Stimulated activated naive CD4-positive, alpha-beta T cell (primary cell): ENCODE results near the gene HS6ST1.
"Not testable (repeated sequence)": the region's sequence is repeated elsewhere in the genome, so short reads cannot be mapped to it uniquely, and the experiment has no call there.

Source experiments
- DNase-seq, 6 experiments: peaks; one replicate each; lab custom pipeline; 2025; lab: John Stamatoyannopoulos, UW

HS6ST1 gene

DNA sequence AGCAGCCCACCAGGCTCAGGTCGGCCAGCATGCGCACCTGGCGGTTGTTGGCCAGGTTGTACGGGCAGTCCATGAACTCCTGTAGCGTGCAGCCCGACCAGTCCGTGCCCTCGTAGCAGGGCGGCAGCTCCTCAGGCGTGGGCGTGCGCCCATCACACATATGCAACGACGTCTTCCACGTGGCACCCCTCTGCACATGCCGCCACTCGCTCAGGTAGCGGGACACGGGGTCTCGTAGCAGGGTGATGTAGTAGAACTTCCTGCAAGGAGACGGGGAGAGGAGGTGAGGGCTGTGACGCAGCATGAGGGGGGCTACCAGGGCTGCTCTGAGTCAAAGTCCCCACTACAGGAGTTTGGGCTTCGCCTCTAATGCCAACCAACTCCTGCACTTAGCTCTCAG lies 50.1 kb downstream of the HS6ST1 start:
- not testable (repeated sequence) for DNase-seq

DNA sequence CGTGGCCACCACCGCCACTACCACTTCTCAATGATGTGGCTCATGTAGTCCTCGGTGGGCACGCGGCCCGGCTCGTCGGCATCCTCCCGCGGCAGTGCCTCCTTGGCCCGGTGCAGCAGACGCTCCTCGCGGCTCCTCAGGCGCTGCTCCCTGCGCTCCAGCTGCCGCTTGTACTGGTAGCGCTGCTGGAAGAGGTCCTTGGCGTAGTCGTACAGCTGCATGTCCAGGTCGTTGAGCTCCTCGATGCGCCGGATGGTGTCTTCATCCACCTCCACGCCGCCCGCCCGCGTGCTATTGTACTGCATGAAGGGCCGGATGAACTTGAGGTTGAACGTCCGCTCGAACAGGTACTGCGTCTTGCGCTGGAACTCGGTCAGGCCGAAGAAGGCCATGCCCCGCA lies 50.5 kb downstream of the HS6ST1 start:
- DNase-seq: not testable (repeated sequence)

DNA sequence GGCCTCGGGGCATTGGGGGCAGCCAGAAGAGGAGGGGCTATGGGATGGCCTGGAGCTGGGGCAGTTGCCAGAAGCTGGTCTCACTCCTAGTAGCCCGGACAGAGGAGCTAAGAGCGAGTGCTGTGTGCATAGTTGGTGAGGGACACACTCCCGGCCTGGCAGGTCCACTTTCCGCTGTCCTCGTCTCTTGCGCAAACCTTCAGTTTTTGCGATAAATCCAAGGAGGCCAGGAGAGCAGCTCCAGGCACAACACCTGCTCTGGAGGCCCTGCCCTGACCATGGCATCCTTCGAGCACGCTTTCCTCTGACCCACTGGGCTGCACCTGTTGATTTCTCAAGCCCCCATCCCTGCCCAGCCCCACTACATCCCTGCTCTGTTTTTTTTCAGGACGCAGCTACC lies 51.0 kb downstream of the HS6ST1 start:
- not testable (repeated sequence) for DNase-seq

DNA sequence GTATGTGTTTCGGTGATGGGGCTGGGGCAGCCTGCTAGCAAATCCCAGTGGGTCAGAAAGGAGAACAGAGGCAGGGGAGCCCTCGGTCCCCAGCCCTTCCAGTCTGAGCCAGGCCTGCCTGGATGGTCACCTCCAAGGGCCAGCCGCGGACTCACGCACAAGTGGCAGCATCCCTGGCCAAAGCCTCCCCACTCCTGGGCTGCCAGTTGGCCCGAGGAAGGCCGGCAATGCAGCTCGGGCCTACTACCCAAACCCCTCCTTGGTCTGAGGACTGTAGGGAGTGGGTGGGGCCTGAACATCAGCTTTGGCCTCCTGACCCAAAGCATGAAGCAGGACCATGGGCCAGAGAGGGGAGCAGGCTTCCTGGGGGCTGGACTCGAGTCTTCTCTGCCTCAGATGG lies 51.5 kb downstream of the HS6ST1 start:
- DNase-seq: not testable (repeated sequence)

DNA sequence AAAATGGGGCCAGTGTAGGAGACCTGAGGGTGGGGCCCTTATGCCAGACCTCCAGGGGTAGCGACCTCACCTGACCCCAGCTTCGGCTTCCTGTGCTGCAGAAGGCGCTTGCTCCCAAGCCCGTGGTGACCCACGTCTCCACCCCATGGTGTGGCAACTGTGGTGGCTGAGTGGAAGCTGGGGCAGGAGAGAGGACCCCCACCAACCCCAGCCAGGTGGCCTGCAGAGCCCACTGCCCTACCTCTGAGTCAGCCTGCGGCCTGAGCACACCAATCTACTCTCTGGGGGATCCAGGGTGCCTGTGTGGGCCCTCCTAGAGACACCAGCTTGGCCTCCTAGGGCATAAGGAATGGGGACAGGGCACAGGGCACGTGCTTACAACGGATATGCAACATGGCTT lies 52.2 kb downstream of the HS6ST1 start:
- not testable (repeated sequence) for DNase-seq

DNA sequence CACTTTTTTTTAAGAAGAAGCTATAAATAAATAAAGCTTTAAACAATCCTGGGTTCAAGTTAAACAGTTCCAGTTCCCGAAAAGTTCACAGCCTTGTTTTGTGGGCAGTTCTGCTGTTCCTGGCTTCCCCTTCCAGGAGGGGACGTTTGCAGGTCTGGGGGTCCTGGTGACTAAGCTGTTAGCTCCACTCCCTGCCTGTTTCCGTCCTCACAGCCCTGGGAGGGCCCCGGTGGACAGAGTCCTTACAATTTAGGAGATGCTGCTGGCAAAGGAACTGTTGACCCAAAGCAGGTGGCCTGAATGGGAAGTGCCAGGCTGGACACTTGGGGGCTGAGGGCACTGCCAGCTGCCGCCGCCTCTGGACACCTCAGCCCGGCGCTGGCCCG lies 53.1 kb downstream of the HS6ST1 start:
- DNase-seq: not testable (repeated sequence)

DNA sequence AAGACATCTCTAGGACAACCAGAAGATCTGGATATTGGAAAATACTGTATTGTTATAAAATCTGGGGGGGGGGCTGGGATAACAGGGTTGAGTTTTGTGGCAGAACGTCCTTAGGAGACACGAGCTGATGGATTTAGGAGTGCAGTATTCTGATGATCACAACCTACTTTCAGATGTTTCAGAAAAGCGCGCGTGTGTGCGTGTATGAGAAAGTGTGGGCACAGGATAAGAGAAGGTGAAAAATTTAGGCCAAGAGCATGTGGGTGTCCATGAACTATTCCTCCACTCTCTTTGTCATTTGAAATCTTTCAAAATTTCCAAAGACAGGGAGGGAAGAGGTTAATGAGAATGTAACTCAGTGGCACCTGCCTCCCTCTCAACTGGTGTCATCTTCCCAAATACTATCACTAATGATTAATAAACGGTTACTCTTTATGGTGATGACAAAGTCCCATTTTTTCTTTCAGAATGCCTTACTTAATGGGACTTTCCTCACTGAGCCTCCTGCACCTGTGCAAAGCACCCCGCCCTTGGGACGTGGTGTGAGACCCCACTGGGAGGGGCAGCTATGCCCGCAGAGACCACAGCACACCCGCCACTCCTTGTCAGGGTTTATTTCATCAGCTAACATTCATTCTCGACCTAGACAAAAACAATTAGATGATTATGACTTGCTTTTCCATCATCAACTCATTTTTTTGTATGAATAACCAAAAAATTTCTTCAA lies 53.6 kb downstream of the HS6ST1 start:
- no peak for DNase-seq

DNA sequence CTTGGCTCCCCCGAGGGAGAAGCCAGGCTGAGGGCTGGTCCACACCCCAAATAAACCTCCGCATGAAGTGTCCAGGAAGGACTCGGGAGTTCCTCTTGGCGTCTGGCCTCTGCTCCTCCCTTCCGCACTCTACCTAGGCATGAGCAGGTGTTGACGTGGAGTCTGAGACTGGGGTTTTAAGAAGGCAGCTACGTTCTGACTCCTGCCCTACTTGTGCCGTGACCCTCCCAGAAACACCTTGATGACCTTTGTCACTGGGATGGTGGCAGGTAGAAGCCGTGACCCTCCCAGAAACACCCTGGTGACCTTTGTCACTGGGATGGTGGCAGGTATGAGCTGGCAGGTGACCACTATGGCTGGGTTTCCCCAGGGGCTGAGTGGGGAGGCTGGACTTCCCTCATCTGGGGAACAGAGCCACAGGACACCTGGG lies 54.8 kb downstream of the HS6ST1 start:
- DNase-seq: no peak

DNA sequence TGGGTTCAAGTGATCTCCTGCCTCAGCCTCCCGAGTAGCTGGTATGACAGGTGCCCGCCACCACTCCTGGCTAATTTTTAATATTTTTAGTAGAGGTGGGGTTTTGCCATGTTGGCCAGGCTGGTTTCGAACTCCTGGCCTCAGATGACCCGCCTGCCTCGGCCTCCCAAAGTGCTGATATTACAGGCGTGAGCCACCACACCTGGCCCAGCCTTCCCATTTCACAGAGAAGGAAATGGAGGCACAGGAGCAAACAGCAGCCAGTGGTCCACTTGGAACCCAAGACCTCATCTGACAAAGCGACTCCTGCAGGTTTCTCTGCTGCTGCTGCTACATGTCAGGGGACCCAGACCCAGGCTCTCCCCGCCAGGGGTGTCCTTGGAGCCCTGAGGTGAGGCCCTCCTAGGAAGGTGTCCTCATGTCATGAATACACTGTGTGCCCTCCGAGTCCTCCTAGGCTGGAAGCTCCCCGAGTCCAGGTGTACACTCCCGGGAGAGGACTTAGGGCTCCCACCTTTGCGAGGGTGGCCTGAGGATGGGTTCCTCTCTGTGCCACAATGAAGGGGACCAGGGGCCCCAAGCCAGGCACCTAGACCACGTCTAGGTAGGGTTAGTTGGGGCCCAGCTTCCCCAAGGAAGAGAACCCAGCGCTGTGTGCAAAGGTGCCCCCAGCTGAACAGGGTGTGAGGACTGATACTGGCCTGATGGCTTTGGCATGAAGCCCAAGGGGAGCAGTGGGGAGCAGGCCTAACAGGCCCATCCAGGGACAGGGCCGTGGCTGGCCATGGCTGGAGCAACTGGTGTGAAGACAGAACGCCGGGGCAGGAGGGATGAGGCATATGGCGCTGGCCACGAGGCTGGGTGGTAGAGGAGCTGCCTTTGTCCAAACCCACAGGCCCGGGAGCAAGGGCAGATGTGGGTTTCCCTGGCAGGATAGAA lies 56.1 kb downstream of the HS6ST1 start:
- DNase-seq: no peak

DNA sequence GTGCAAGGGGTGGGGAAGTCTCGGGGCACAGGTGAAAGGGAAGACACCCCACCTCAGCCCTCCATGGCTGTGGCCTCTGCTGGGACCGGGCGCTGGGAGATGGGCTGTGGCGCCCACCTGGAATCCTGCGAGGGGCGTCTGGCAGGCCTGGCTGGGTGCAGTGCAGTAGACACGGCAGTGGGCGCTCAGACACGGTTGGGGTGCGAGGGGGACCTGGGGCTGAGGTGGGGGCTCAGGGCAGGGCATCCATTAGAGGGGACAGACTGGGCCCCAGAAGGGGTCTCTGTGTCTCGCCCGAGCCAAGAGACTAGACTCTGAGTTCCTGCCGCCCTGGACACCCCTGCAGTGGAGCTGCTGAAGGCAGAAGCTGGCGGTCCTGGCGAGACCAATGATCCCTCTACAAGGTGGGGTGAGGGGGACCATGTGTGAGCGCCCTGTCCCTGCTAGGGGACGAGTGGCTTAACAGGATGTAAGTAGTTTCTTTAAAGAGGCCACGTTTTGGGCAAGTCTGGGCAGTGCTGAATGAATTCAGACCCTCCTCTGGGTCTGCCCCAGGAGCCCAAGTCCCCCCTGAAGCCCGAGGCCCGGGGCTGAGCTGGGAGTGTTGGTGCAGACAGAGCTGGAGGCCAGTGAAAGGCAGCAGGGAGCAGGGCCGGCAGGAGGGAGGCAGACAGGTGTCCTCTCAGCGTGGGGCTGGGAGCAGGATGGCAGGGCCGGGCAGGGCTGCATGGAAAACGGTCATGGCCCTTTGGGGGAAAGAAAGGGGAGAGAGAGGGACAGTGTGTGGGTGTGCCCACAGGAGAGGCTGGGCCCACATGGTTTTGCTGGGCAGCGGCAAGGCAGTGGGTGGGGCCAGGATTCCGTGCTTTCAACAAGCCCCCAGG lies 57.2 kb downstream of the HS6ST1 start:
- no peak for DNase-seq

DNA sequence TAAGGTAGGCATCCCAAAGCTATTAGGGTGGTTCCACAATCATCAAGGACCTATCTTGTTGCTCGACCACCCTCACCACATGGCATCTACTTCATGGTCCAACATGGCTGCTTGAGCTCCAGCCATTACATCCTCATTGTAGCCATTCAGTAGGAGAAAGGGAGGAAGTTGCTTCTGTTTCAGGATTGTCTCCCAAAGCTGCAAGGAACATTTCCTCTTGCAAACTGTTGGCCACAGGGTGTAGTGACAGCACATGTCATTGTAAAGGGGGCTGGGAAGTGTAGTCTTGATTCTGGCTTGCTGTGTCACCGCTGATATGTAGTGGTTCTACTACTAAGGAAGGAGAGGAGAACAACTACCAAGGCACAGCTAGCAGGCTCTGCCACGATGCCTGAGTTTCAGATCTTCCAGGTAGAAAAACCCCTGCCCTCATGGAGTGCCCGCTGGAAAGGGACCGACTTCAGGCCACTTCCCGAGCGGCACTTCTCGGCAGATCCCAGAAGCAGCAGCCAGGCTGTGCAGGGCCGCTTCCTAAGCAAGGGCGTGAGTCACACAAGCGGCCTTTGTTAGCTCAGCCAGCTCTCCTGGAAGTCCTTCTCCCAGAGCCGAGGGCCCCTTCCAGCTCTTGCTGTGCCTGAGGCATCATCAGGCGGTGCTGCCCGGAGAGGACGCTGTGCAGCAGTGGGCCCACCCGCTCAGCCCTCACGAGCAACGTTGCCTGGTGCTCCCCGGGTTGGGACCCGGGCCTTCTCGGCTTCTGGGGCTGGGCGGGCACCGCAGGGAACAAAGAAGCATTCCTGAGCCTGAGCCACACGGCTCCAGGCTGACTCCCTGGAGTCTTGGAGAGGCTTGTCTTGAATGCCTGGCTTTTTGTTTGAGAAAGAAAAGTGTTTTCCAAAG lies 58.2 kb downstream of the HS6ST1 start:
- DNase-seq: no peak

DNA sequence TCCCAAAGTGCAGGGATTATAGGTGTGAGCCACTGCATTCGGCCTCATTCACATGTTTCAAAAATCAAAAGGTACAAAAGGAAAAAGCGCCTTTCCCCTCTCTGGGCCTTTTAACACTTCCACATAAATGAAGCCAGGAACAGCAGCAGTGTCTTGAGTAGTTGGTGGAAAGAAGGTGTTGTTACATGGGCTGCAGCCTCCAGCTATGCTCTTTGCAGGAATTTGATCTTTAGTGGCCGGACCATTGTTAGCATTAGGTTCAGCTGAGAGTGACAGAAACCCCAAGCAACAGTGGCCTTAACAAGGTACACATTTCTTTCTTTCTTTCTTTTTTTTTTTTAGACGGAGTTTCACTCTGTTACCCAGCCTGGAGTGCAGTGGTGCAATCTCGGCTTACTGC lies 59.1 kb downstream of the HS6ST1 start:
- DNase-seq: no peak

DNA sequence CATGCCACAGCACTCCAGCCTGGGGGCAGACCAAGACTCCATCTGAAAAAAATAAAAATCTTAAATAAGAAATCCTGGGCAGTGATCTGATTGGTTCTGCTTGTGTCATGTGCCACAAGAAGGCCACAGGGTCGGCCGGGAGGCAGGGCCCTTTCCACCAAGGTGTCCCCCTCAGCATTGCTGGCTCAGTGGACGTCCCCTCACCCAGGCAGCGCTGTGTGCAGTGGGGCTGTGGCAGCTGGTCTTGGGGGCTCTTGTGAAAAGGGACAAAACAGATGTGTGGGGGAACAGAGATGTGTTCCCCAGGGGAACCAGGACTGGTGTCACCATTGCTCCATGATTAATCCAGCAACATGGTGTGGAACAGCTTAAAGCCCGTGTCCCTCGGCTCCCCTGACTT lies 60.5 kb downstream of the HS6ST1 start:
- no peak for DNase-seq

DNA sequence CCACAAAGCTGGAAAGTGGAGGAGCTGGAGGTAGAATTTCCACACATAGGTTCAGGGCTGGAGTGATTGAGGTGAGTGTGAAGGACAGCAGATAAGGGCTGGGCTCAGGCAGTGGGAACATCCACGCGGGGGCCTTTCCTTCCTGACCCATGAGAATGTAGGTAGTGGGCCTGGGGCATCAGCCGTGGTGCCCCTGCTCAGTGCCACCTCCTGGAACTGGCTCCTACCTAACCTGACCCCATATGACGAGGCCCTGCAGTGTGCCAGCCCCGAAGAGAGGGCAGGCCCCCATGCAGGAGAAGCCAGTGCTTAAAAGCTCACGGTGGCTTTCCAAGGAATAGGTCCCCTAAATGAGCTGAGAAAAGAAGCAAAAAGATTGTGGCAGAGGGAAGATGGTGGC lies 66.2 kb downstream of the HS6ST1 start:
- no peak for DNase-seq

DNA sequence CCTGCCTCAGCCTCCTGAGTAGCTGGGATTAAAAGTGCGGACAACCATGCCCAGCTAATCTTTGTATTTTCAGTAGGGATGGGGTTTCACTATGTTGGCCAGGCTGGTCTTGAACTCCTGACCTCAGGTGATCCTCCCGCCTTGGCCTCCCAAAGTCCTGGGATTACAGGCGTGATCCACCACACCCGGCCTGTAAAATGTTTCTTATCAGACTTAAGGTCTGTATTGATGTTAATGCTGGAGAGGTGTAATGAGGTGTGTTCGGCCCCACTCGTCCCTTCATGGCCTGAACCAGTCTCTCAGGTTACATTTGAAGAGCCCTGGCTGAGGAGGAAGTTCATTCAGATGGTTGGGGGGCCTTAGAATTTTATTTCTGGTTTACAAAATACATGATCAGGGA lies 66.6 kb downstream of the HS6ST1 start:
- DNase-seq: not testable (repeated sequence)

DNA sequence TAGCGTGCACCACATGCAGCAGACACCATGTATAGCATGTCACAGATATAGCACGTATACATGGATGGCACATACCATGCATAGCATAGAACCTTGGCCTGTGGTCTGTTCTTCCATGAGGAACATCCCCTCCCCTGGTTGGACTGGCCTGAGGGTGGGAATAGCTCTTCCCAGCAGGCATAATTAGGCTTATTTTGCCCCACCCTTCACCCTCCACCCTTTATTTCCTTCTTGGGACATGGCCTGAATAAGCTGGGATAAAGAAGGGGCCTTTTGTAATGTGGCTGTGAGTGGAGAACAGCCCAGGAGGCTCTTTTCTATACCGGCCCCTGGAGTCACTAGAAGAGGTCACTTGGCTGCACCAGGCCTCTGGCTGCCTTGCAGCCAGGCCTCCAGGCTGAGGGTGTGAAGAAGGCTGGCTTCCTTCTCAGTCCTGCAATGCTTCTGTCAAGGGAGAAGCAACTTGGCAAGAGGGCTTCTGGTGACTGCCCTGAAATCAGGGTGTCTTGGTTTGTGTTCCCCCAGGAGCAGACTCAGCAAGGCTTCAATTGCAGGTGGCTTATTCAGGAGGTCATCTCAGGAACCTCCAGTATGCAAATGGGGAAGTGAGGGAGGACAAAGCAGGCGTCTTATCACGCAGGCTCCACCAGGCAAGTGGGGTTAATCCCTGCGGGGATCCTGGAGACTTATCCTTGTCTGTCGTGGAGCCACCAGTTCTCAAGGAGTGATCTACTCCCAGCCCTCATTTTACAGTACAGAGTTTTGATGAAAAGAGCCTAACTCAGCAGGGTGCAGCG lies 68.2 kb downstream of the HS6ST1 start:
- no peak for DNase-seq

DNA sequence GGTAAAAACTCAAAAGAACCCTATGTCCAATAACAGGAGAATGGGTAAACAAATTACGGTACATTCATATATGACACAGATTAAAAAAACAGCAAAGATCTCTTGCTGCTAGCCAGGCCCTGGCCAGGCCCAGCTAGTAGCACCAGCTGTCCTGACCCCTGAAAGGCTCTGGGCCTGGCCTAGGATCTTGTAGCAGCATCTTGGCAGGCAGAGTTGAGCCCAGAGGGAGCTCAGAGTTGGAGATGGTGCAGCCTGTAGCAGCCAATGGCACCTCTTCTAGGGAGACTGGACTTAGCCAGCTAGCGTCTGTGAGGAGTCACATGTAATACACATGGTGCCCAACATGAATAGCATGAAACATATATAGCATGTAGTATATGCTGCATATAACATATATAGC lies 69.1 kb downstream of the HS6ST1 start:
- no peak for DNase-seq

DNA sequence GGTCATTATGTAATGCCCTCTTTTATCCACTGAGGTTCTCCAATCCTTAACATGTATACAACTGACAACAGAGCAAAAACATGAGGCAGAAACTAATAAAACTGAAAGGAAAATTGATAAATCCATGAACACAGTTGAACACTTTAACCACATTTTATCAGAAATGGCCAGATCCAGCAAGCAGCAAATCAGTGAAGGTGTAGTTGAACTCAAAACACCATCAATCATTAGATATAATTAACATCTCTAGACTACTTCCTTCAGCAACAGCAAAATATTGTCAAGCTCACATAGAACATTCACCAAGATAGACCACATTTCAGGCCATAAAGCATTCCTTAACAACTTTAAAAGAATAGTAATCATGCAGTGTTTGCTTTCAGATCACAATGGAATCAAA lies 72.9 kb downstream of the HS6ST1 start:
- no peak for DNase-seq

DNA sequence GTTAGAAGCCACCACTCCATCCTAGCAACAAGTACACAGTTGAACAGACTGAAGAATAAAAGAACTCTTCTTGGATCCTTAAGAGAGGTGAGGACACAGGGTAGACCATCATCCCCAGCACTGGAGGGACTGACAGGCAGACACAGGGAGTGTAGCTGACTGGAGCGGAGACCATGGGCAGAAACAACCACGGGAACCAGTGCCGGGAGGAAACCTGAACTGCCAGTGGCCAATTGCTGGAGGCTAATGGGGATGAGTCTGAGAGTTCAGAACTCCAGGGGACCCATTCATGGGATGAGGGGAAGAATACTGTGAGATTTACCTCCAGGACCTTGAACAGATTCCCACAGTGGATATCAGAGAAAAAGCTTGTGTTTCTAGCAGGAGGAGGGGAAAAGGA lies 76.8 kb downstream of the HS6ST1 start:
- DNase-seq: no peak
